Superior temporal gyrus (tissue), 1 donor: ENCODE data around the gene ASB2.

Source experiments
- DNase-seq: peaks from one replicate; pipeline ENCODE4 v3.0.0-alpha.2; 2016; ENCODE audit errors: extremely low spot score

ASB2 gene

GRCh38 chr14:93978735-93979134 lies 2.4 kb upstream of the ASB2 start:
- no peak for DNase-seq

GRCh38 chr14:93977790-93978581 lies 1.6 kb upstream of the ASB2 start:
- no peak for DNase-seq

- DNase-seq = no peak
Observed at GRCh38 chr14:93977171-93977570, 801 bp upstream of the ASB2 start.

GRCh38 chr14:93975791-93976476 lies 436 bp downstream of the ASB2 start:
- peak; percentile 67 for DNase-seq

GRCh38 chr14:93974833-93975232 lies 1.5 kb downstream of the ASB2 start:
- DNase-seq = no peak

- no peak for DNase-seq
Observed at GRCh38 chr14:93974299-93974698, 2.1 kb downstream of the ASB2 start.

- no peak for DNase-seq
Observed at GRCh38 chr14:93973607-93974006, 2.8 kb downstream of the ASB2 start.

- DNase-seq = no peak
Observed at GRCh38 chr14:93972618-93973205, 3.7 kb downstream of the ASB2 start.

GRCh38 chr14:93971635-93972027 lies 4.7 kb downstream of the ASB2 start:
- DNase-seq = no peak

GRCh38 chr14:93970965-93971634 lies 5.3 kb downstream of the ASB2 start:
- no peak for DNase-seq

GRCh38 chr14:93970585-93970964 lies 5.8 kb downstream of the ASB2 start:
- DNase-seq = no peak

- DNase-seq = no peak
Observed at GRCh38 chr14:93969082-93969828, 7.1 kb downstream of the ASB2 start.

GRCh38 chr14:93967637-93968250 lies 8.6 kb downstream of the ASB2 start:
- DNase-seq = no peak

- DNase-seq = no peak
Observed at GRCh38 chr14:93965946-93966474, 10.4 kb downstream of the ASB2 start.

GRCh38 chr14:93965287-93965821 lies 11.0 kb downstream of the ASB2 start:
- DNase-seq = no peak

- DNase-seq = no peak
Observed at GRCh38 chr14:93964820-93965286, 11.5 kb downstream of the ASB2 start.

- DNase-seq = no peak
Observed at GRCh38 chr14:93964281-93964680, 12.1 kb downstream of the ASB2 start.

- no peak for DNase-seq
Observed at GRCh38 chr14:93963692-93964091, 12.7 kb downstream of the ASB2 start.

GRCh38 chr14:93962701-93963601 lies 13.4 kb downstream of the ASB2 start:
- no peak for DNase-seq

- no peak for DNase-seq
Observed at GRCh38 chr14:93961620-93962019, 14.8 kb downstream of the ASB2 start.
